CD14-positive monocyte (primary cell): Measurements from ENCODE around the gene TXNDC11. TPM values are rescaled to one million over a fixed set of nuclear protein-coding genes. Genes with fewer than 3 reads are reported as not detected.

Experiments
- DNase-seq, 3 donors: peaks; one replicate each; pipeline ENCODE4 v3.0.0-alpha.2; 2011 to 2022
- H2AFZ ChIP-seq: 2 replicates; pipeline ENCODE4 v1.6.0; 2012; ENCODE audit warnings: mild to moderate bottlenecking, low read depth, low read length, inconsistent platforms; ENCODE audit not compliant: insufficient read depth, poor library complexity, severe bottlenecking
- H3K27ac ChIP-seq, 2 donors: 1 replicate in 1 of 2; 2 replicates in 1 of 2; pipeline ENCODE4 v1.5.1; 2012 to 2013; ENCODE audit warnings: low read length in 2 of 2, control low read depth in 1 of 2, inconsistent platforms in 1 of 2, low read depth in 1 of 2, mild to moderate bottlenecking in 1 of 2
- H3K27me3 ChIP-seq, 2 donors: one replicate each; pipeline versions ENCODE4 v1.6.0 to v1.6.1; 2011 to 2013; ENCODE audit warnings: low read length in 2 of 2; ENCODE audit not compliant: control insufficient read depth in 2 of 2, insufficient read depth in 2 of 2
- H3K36me3 ChIP-seq, 2 donors: replicated peaks in 1 of 2; 1 replicate in 1 of 2; 2 replicates in 1 of 2; pipeline versions ENCODE4 v1.5.1 to v1.6.1; 2012 to 2013; ENCODE audit warnings: low read length in 2 of 2, control low read depth in 1 of 2, inconsistent platforms in 1 of 2, mild to moderate bottlenecking in 1 of 2; ENCODE audit not compliant: insufficient read depth in 2 of 2, control insufficient read depth in 1 of 2
- H3K4me1 ChIP-seq, 2 donors: 1 replicate in 1 of 2; 2 replicates in 1 of 2; pipeline versions ENCODE4 v1.5.1 to v1.6.1; 2012 to 2013; ENCODE audit warnings: low read length in 2 of 2, control low read depth in 1 of 2, inconsistent platforms in 1 of 2, mild to moderate bottlenecking in 1 of 2, moderate library complexity in 1 of 2; ENCODE audit not compliant: insufficient read depth in 2 of 2, control insufficient read depth in 1 of 2
- H3K4me2 ChIP-seq: replicated peaks from 2 replicates; pipeline ENCODE3; 2012; ENCODE audit warnings: low read length, moderate library complexity, mild to moderate bottlenecking; ENCODE audit not compliant: poor library complexity, severe bottlenecking; ENCODE audit errors: extremely low read depth
- H3K4me3 ChIP-seq, 3 experiments: fragments of 200-600 bp in 1 of 3; sonication (generic) in 1 of 3; replicated peaks in 1 of 3; 1 replicate in 2 of 3; 2 replicates in 1 of 3; pipeline ENCODE4 v1.5.1; 2011 to 2013; ENCODE audit warnings: low read length in 3 of 3, mild to moderate bottlenecking in 3 of 3, control low read depth in 2 of 3, low read depth in 2 of 3, inconsistent platforms in 1 of 3, moderate library complexity in 1 of 3
- H3K79me2 ChIP-seq: 2 replicates; pipeline ENCODE4 v1.6.0; 2012; ENCODE audit warnings: mild to moderate bottlenecking, control low read depth, inconsistent platforms, low read length, moderate library complexity; ENCODE audit not compliant: insufficient read depth
- H3K9ac ChIP-seq: 2 replicates; pipeline ENCODE4 v1.6.0; 2017; ENCODE audit warnings: low read length, mild to moderate bottlenecking; ENCODE audit not compliant: insufficient read depth, poor library complexity, severe bottlenecking
- H3K9me3 ChIP-seq, 2 donors: replicated peaks in 1 of 2; 1 replicate in 1 of 2; 2 replicates in 1 of 2; pipeline versions ENCODE4 v1.5.1 to v1.6.1; 2012 to 2013; ENCODE audit warnings: low read length in 2 of 2, control low read depth in 1 of 2; ENCODE audit not compliant: control insufficient read depth in 1 of 2, insufficient read depth in 1 of 2
- H4K20me1 ChIP-seq: 2 replicates; pipeline ENCODE4 v1.6.0; 2012; ENCODE audit warnings: mild to moderate bottlenecking, low read length, control low read depth, moderate library complexity; ENCODE audit not compliant: insufficient read depth
- H3K27ac Mint-ChIP-seq, 7 donors: one replicate each; pipeline ENCODE4 v1.8.0; 2020; ENCODE audit warnings: mild to moderate bottlenecking in 7 of 7, mixed read lengths in 7 of 7, moderate library complexity in 6 of 7, inconsistent platforms in 2 of 7
- H3K27me3 Mint-ChIP-seq, 3 donors: one replicate each; pipeline ENCODE4 v1.8.0; 2021 to 2022; ENCODE audit warnings: low read depth in 3 of 3, mild to moderate bottlenecking in 3 of 3, mixed read lengths in 3 of 3, moderate library complexity in 3 of 3, inconsistent platforms in 1 of 3
- H3K36me3 Mint-ChIP-seq, 2 donors: one replicate each; pipeline ENCODE4 v1.8.0; 2020; ENCODE audit warnings: mixed read lengths in 2 of 2, inconsistent platforms in 1 of 2, mild to moderate bottlenecking in 1 of 2
- H3K4me1 Mint-ChIP-seq: one replicate; pipeline ENCODE4 v1.8.0; 2020; ENCODE audit warnings: mild to moderate bottlenecking, mixed read lengths
- H3K4me3 Mint-ChIP-seq, 2 donors: one replicate each; pipeline ENCODE4 v1.8.0; 2020; ENCODE audit warnings: mild to moderate bottlenecking in 2 of 2, mixed read lengths in 2 of 2, moderate library complexity in 1 of 2
- H3K9me3 Mint-ChIP-seq, 7 donors: one replicate each; pipeline ENCODE4 v1.8.0; 2020 to 2022; ENCODE audit warnings: mixed read lengths in 7 of 7, mild to moderate bottlenecking in 6 of 7, moderate library complexity in 6 of 7, inconsistent platforms in 2 of 7
- WGBS: methylation state at CpG from one replicate; pipeline ENCODE4 v1.1.5; 2013; ENCODE audit warnings: missing lambda C conversion rate; ENCODE audit not compliant: insufficient coverage; 5-methylcytosine and 5-hydroxymethylcytosine counted together
- intact Hi-C, 2 donors: fragments of 100-400 bp; cut with micrococcal nuclease; formaldehyde crosslinking; loops; one replicate each; pipeline versions ENCODE4 v1.15.0 to v1.15.1; 2023
- polyA plus RNA-seq, 3 donors: library from polyadenylated mRNA; depleted of rRNA in 1 of 3; unstranded in 2 of 3; stranded (reverse) in 1 of 3; fragments of 300-500 nt in 2 of 3; fragments of >200 nt in 1 of 3; fragmentation: Illumina TruSeq in 2 of 3; gene quantifications; 1 replicate in 2 of 3; 2 replicates in 1 of 3; pipeline ENCODE4 v1.2.3, GENCODE V29; 2012 to 2021
- TF ChIP-seq, protein P1 (sequence below): fragments of 200-600 bp; IDR thresholded peaks from one replicate; pipeline ENCODE4 v1.8.0; 2022; ENCODE audit warnings: antibody characterized with exemption, mild to moderate bottlenecking

The TXNDC11 gene
- polyA plus RNA-seq, 3 donors, result 32.9 to 60.0 (median 40.6) TPM

DNA sequence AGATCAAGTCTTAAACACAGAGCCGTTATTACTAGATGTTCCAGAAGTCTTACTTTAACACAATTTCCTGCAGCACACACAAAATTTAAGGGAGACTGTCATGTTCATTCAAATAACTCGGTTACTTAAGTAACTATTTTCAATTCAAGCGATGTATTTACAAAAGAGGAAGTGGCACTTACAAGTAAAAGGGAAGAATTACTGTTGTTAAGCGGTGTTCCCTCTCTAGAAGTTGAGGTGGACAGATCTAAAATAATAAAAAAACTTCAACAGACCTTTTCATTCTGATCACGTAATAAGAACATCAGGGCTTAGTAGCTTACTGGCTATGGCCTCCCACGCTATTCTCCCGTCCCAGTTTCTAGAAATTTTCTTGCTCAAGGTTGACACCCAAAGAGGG is 26.2 kb upstream of the TXNDC11 start:
- Mint-ChIP-seq H3K36me3 (peaks cover 69 to 80% of the 10 kb centered on the region in 2 donors), H3K27ac (peak overlapping the region; percentile 76 to 91 (median 83)), H3K27me3 (no peaks in the 10 kb centered on the region), H3K4me3 (peak overlapping the region; percentile 19 to 41), H3K9me3 (no peaks in the 10 kb centered on the region), H3K4me1 (peaks cover 13% of the 10 kb centered on the region)
- Histone ChIP-seq H3K4me3 (peak overlapping the region in 1 of 3 experiments; percentile 9), H4K20me1 (peaks cover 32% of the 10 kb centered on the region), H3K9ac (no peak overlapping the region), H3K4me1 (peaks cover 9 to 20% of the 10 kb centered on the region in 2 donors), H3K9me3 (no peaks in the 10 kb centered on the region), H3K79me2 (peaks cover 30% of the 10 kb centered on the region), H3K27ac (peak overlapping the region; percentile 42 to 62), H3K27me3 (no peaks in the 10 kb centered on the region), H3K36me3 (peaks cover 80 to 88% of the 10 kb centered on the region in 2 donors), H2AFZ (no peak overlapping the region), H3K4me2 (peak overlapping the region; percentile 23)
- TF ChIP-seq, protein P1, sequence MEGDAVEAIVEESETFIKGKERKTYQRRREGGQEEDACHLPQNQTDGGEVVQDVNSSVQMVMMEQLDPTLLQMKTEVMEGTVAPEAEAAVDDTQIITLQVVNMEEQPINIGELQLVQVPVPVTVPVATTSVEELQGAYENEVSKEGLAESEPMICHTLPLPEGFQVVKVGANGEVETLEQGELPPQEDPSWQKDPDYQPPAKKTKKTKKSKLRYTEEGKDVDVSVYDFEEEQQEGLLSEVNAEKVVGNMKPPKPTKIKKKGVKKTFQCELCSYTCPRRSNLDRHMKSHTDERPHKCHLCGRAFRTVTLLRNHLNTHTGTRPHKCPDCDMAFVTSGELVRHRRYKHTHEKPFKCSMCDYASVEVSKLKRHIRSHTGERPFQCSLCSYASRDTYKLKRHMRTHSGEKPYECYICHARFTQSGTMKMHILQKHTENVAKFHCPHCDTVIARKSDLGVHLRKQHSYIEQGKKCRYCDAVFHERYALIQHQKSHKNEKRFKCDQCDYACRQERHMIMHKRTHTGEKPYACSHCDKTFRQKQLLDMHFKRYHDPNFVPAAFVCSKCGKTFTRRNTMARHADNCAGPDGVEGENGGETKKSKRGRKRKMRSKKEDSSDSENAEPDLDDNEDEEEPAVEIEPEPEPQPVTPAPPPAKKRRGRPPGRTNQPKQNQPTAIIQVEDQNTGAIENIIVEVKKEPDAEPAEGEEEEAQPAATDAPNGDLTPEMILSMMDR, result no peak
- peak; percentile 38 to 53 (median 47) for DNase-seq
- 4% methylated on average over 3 of the region's 7 CpGs for WGBS
- intact Hi-C loops, result no loop called here

DNA sequence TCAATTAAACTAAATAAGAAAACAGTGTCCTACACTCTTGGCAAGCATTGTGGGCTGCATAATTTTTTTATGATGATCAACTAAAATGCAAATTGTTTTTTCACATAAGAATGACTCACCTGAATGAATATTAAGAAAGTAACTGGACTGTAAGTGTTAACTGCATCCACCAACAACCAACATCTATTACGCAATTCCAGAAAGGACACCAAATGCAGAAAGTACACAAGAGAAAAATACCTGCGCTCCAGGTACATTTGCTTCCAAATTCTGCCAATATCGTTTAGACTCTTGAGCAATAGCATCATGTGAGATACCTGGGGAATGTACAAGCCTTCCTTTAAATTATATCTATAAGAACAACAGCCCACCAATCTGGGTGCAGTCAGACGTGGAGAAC is 19.8 kb upstream of the TXNDC11 start:
- Histone ChIP-seq H3K27me3 (no peaks in the 10 kb centered on the region), H4K20me1 (peaks cover 9% of the 10 kb centered on the region), H2AFZ (no peak overlapping the region), H3K4me3 (no peak overlapping the region), H3K27ac (no peak overlapping the region), H3K9ac (no peak overlapping the region), H3K4me1 (no peaks in the 10 kb centered on the region), H3K9me3 (no peaks in the 10 kb centered on the region), H3K79me2 (peaks cover 5% of the 10 kb centered on the region), H3K36me3 (peaks cover 92 to 97% of the 10 kb centered on the region in 2 donors), H3K4me2 (no peak overlapping the region)
- DNase-seq, result no peak
- H3K4me3 Mint-ChIP-seq, result no peak overlapping the region
- no peaks in the 10 kb centered on the region for H3K9me3 Mint-ChIP-seq
- H3K27me3 Mint-ChIP-seq, result no peaks in the 10 kb centered on the region
- intact Hi-C loops, result no loop called here
- H3K36me3 Mint-ChIP-seq, result peaks cover 77 to 87% of the 10 kb centered on the region in 2 donors
- peaks cover 5% of the 10 kb centered on the region for H3K4me1 Mint-ChIP-seq
- TF ChIP-seq, protein P1, result no peak
- no peak overlapping the region for H3K27ac Mint-ChIP-seq
- WGBS, result 100% methylated on average over 1 of the region's 4 CpGs
